ENCODE results near the gene TRABD2B. TPM values are rescaled to one million over a fixed set of nuclear protein-coding genes. Genes with fewer than 3 reads are reported as not detected.

TRABD2B gene
- total and polyA plus RNA-seq, 2 donors: 0.09 to 0.75 TPM

DNA sequence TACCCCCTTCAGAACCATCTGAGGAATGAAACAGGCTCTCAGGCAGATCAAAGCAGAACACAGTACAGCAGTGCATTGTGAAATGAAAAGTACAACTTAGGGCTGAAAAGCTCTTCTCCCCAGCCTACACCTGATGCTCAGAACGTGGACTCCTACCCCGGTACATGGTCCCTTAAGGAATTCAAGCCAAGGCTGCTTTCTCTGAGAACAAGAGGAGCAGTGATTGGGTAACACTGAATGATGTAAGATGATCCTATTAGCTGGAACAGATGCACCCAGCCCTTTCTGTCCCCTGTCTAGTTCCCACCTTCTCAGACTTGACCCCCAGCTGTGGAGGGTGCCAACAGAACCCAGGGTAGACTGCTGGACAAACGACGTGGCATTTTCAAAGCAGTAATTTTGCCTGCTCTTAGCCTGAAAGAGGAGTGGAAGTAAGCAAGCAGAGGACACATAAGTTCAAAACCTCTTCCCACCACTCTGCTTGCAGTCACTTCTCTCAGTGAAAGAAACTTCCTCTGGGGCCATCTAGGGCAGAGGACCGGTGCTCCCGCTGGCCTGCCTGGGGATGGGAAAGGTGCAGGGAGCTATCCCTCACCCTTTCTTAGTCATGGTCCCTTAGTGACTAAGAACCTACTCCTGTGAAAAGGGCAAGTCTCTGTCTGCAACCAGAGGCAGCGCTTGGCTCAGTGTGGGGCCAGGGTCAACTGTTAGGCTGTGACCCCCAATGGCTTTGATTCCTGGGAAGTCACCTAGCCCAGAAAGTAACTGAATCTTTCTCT is 72.7 kb downstream of the TRABD2B start:
- Histone ChIP-seq H3K4me1 (ENCODE audit: control insufficient read depth in 2 of 2, insufficient read depth in 2 of 2, low read length in 2 of 2) (no peaks in the 10 kb centered on the region), H3K4me3 (ENCODE audit: low read length in 2 of 2) (no peak overlapping the region), H3K27me3 (ENCODE audit: control insufficient read depth in 2 of 2, insufficient read depth in 1 of 2, low read length in 1 of 2) (peaks cover 0 to 17% of the 10 kb centered on the region in 2 donors), H3K9me3 (ENCODE audit: control insufficient read depth in 2 of 2, insufficient read depth in 1 of 2, low read length in 1 of 2) (no peaks in the 10 kb centered on the region), H3K36me3 (ENCODE audit: control insufficient read depth in 2 of 2, insufficient read depth in 2 of 2, low read length in 1 of 2) (no peaks in the 10 kb centered on the region), H3K27ac (ENCODE audit: low read depth in 1 of 2, low read length in 1 of 2) (no peak overlapping the region)
- 68% methylated on average over 7 of the region's 7 CpGs for WGBS
- DNase-seq (ENCODE audit: low read depth in 6 of 9, low spot score in 9 of 9): no peak

DNA sequence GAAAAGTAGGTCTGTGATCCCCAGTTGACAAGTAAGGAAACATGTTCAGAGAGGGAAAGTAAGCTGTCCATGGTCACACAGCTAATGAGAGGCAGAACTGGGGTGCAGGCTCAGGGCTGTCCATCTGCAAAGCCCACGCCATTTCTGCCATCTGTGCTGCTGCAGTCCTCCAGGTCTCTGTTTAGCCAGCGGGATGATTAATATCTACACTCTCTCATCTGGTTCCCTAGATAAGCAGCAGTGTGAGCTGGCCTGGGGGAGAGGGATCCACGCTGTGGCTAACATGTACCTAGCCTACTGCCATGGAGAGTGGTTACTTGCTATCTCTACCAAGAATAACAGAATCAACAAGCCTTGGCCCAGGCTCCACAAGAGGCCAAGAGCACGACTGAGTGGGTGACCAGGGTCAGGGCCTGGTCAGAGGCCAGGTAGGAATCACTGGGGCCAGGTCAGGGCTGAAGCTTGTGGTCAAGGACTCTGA is 75.2 kb downstream of the TRABD2B start:
- Histone ChIP-seq H3K27me3 (ENCODE audit: control insufficient read depth in 2 of 2, insufficient read depth in 1 of 2, low read length in 1 of 2) (peaks cover 0 to 17% of the 10 kb centered on the region in 2 donors), H3K4me1 (ENCODE audit: control insufficient read depth in 2 of 2, insufficient read depth in 2 of 2, low read length in 2 of 2) (no peaks in the 10 kb centered on the region), H3K4me3 (ENCODE audit: low read length in 2 of 2) (no peak overlapping the region), H3K27ac (ENCODE audit: low read depth in 1 of 2, low read length in 1 of 2) (no peak overlapping the region), H3K9me3 (ENCODE audit: control insufficient read depth in 2 of 2, insufficient read depth in 1 of 2, low read length in 1 of 2) (no peaks in the 10 kb centered on the region), H3K36me3 (ENCODE audit: control insufficient read depth in 2 of 2, insufficient read depth in 2 of 2, low read length in 1 of 2) (no peaks in the 10 kb centered on the region)
- WGBS: 92% methylated on average over 4 of the region's 4 CpGs
- no peak for DNase-seq (ENCODE audit: low read depth in 6 of 9, low spot score in 9 of 9)

DNA sequence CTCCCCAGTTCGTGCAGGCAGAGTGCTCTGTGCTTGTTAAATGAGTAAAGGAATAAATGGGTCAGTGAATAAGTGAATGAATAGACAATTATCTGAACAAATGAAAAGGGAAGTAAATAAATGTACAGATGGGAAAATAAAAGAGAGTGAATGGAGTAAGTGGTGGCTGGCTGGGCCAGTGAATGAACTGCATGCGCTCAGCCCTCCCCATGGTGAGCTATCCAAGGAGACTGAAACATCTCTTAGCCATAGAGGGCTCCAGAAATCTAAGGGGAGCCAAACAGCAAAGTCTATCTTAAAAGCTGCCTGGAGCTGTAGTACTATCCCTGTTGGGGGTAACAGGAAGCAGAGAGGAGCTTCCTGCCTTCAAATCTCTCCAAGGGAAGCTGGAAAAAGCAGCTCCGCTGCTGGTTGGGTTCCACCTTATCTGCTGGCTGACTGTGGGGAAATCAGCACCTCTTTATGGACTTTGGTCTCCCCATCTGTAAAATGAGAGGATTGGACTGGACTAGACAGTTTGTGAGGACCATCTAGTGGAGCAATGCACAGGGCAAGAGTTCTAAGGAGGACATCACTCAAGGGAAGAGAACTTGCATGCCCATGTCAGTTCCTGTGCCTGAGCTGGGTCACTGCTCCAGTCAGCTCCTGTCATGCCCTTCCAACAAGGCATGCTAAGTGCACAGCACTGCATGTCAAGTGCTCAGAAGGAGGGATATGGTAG is 77.9 kb downstream of the TRABD2B start:
- Histone ChIP-seq H3K27me3 (ENCODE audit: control insufficient read depth in 2 of 2, insufficient read depth in 1 of 2, low read length in 1 of 2) (peaks cover 0 to 7% of the 10 kb centered on the region in 2 donors), H3K4me3 (ENCODE audit: low read length in 2 of 2) (no peak overlapping the region), H3K27ac (ENCODE audit: low read depth in 1 of 2, low read length in 1 of 2) (no peak overlapping the region), H3K36me3 (ENCODE audit: control insufficient read depth in 2 of 2, insufficient read depth in 2 of 2, low read length in 1 of 2) (no peaks in the 10 kb centered on the region), H3K9me3 (ENCODE audit: control insufficient read depth in 2 of 2, insufficient read depth in 1 of 2, low read length in 1 of 2) (no peaks in the 10 kb centered on the region), H3K4me1 (ENCODE audit: control insufficient read depth in 2 of 2, insufficient read depth in 2 of 2, low read length in 2 of 2) (no peaks in the 10 kb centered on the region)
- no peak for DNase-seq (ENCODE audit: low read depth in 6 of 9, low spot score in 9 of 9)
- 81% methylated on average over 3 of the region's 3 CpGs for WGBS

DNA sequence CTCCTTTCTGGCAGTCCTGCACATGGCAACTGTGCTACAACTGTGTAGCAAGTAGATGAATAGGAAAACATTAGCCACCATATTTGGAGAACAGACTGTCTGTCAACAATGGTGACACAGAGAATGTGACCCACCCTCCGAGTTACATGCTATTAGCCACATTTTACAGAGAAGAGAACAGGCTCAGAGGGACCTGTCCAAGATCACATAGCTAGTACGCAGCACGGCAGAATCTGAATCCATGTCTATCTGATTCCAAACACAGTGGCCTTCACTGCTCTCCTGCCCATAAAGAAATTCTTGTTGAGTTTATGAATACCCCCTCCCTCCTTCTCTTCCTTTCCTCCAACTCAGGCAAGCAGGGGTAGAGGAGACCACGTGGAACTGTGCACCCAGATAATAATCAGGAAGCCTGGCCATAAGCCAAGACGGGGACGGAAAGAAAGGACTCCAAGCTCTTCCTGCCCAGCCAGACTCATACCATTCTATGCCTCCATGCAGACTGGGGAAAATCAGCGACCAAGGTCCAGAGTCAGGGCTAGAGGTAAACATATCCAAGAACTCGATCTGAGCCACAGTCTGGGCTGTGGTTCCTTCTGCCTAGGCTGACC is 78.8 kb downstream of the TRABD2B start:
- no peak overlapping the region for H3K4me3 ChIP-seq (ENCODE audit: low read length in 2 of 2)
- H3K9me3 ChIP-seq (ENCODE audit: control insufficient read depth in 2 of 2, insufficient read depth in 1 of 2, low read length in 1 of 2): no peaks in the 10 kb centered on the region
- WGBS: 34% methylated on average over 8 of the region's 8 CpGs
- H3K27me3 ChIP-seq (ENCODE audit: control insufficient read depth in 2 of 2, insufficient read depth in 1 of 2, low read length in 1 of 2): peaks cover 0 to 3% of the 10 kb centered on the region in 2 donors
- no peak for DNase-seq (ENCODE audit: low read depth in 6 of 9, low spot score in 9 of 9)
- H3K36me3 ChIP-seq (ENCODE audit: control insufficient read depth in 2 of 2, insufficient read depth in 2 of 2, low read length in 1 of 2): no peaks in the 10 kb centered on the region
- H3K4me1 ChIP-seq (ENCODE audit: control insufficient read depth in 2 of 2, insufficient read depth in 2 of 2, low read length in 2 of 2): no peaks in the 10 kb centered on the region
- no peak overlapping the region for H3K27ac ChIP-seq (ENCODE audit: low read depth in 1 of 2, low read length in 1 of 2)

DNA sequence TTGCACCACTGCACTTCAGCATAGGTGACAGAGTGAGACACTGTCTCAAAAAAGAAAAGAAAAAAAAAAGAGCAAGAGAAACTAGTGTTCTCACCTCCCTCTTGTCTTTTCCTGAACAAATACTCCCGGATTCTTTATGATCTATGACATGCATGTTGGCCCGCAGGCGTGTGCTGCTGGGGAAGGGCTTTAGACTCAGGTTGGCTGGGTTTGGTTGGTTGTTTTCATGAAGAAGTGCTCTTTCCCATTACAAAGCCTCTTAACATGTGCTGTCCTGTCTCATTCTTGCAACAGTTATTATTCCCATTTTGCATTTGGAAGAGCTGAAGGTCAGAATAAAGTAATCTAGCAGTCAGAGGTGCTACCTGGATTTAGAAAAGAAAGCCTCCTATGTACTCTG is 79.5 kb downstream of the TRABD2B start:
- no peak for DNase-seq (ENCODE audit: low read depth in 6 of 9, low spot score in 9 of 9)
- Histone ChIP-seq H3K36me3 (ENCODE audit: control insufficient read depth in 2 of 2, insufficient read depth in 2 of 2, low read length in 1 of 2) (no peaks in the 10 kb centered on the region), H3K9me3 (ENCODE audit: control insufficient read depth in 2 of 2, insufficient read depth in 1 of 2, low read length in 1 of 2) (no peaks in the 10 kb centered on the region), H3K27me3 (ENCODE audit: control insufficient read depth in 2 of 2, insufficient read depth in 1 of 2, low read length in 1 of 2) (peaks cover 0 to under 1% of the 10 kb centered on the region in 2 donors), H3K4me3 (ENCODE audit: low read length in 2 of 2) (no peak overlapping the region), H3K27ac (ENCODE audit: low read depth in 1 of 2, low read length in 1 of 2) (no peak overlapping the region), H3K4me1 (ENCODE audit: control insufficient read depth in 2 of 2, insufficient read depth in 2 of 2, low read length in 2 of 2) (no peaks in the 10 kb centered on the region)
- 96% methylated on average over 3 of the region's 3 CpGs for WGBS

DNA sequence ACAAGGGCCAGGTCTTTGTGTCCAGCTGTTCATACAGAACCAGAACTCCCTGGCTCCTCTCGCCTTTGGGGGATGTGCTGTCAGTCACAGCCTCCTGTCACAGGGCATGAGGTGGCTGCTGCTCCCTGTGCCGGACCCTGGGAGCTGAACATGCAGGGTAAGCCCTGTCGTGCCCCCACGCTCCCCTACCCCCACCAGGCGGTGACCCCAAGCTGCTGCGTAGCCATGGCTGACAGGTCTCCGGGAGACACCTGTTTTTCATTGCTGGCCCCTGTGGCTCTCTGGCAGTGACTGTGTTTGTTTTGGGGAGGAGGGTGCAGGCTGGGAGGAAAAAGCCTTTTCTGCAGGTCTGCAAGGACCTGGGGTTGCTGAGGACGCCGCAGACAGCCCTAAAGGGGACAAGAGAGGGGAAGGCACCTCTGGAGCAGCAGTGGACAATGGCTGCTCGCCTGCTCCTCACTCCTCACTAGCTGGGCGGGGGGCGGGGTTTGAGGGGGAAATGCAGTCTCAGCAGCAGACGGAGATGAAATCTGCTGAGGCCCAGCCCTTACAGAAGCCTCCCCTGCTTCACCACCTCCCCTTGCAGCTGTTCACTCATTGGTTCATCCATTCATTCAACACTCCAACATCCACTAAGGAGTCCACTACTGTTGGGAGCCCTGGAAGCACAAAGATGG is 81.4 kb downstream of the TRABD2B start:
- DNase-seq (ENCODE audit: low read depth in 6 of 9, low spot score in 9 of 9): no peak
- WGBS: 76% methylated on average over 13 of the region's 13 CpGs

GRCh38 chr1:47914952-47915676 is 82.1 kb downstream of the TRABD2B start:
- no peak overlapping the region for H3K27ac ChIP-seq (ENCODE audit: low read depth in 1 of 2, low read length in 1 of 2)
- no peak overlapping the region for H3K4me3 ChIP-seq (ENCODE audit: low read length in 2 of 2)
- DNase-seq (ENCODE audit: low read depth in 6 of 9, low spot score in 9 of 9): no peak
- H3K4me1 ChIP-seq (ENCODE audit: control insufficient read depth in 2 of 2, insufficient read depth in 2 of 2, low read length in 2 of 2): no peaks in the 10 kb centered on the region
- H3K9me3 ChIP-seq (ENCODE audit: control insufficient read depth in 2 of 2, insufficient read depth in 1 of 2, low read length in 1 of 2): no peaks in the 10 kb centered on the region
- WGBS: 90% methylated on average over 8 of the region's 8 CpGs
- peaks cover 0 to 3% of the 10 kb centered on the region in 2 donors for H3K27me3 ChIP-seq (ENCODE audit: control insufficient read depth in 2 of 2, insufficient read depth in 1 of 2, low read length in 1 of 2)
- no peaks in the 10 kb centered on the region for H3K36me3 ChIP-seq (ENCODE audit: control insufficient read depth in 2 of 2, insufficient read depth in 2 of 2, low read length in 1 of 2)

More for the DNA sequence above, 81.4 kb downstream of the TRABD2B start:
- Histone ChIP-seq H3K9me3 (ENCODE audit: control insufficient read depth in 2 of 2, insufficient read depth in 1 of 2, low read length in 1 of 2) (no peaks in the 10 kb centered on the region), H3K36me3 (ENCODE audit: control insufficient read depth in 2 of 2, insufficient read depth in 2 of 2, low read length in 1 of 2) (no peaks in the 10 kb centered on the region), H3K4me1 (ENCODE audit: control insufficient read depth in 2 of 2, insufficient read depth in 2 of 2, low read length in 2 of 2) (no peaks in the 10 kb centered on the region), H3K27ac (ENCODE audit: low read depth in 1 of 2, low read length in 1 of 2) (no peak overlapping the region), H3K27me3 (ENCODE audit: control insufficient read depth in 2 of 2, insufficient read depth in 1 of 2, low read length in 1 of 2) (peaks cover 0 to 3% of the 10 kb centered on the region in 2 donors), H3K4me3 (ENCODE audit: low read length in 2 of 2) (no peak overlapping the region)

- Histone ChIP-seq H3K4me3 (ENCODE audit: low read length in 2 of 2) (no peak overlapping the region), H3K27me3 (ENCODE audit: control insufficient read depth in 2 of 2, insufficient read depth in 1 of 2, low read length in 1 of 2) (peaks cover 0 to 3% of the 10 kb centered on the region in 2 donors), H3K9me3 (ENCODE audit: control insufficient read depth in 2 of 2, insufficient read depth in 1 of 2, low read length in 1 of 2) (no peaks in the 10 kb centered on the region), H3K4me1 (ENCODE audit: control insufficient read depth in 2 of 2, insufficient read depth in 2 of 2, low read length in 2 of 2) (no peaks in the 10 kb centered on the region), H3K27ac (ENCODE audit: low read depth in 1 of 2, low read length in 1 of 2) (no peak overlapping the region), H3K36me3 (ENCODE audit: control insufficient read depth in 2 of 2, insufficient read depth in 2 of 2, low read length in 1 of 2) (no peaks in the 10 kb centered on the region)
- no peak for DNase-seq (ENCODE audit: low read depth in 6 of 9, low spot score in 9 of 9)
- WGBS: 97% methylated on average over 13 of the region's 13 CpGs
These were observed 82.8 kb downstream of the TRABD2B start for GRCh38 chr1:47914218-47914938.
